ENCODE results near the gene APOO.
A peak's percentile ranks its signal among the peaks of the same experiment; 100 is the strongest.
"Not testable (repeated sequence)": the region's sequence is repeated elsewhere in the genome, so short reads cannot be mapped to it uniquely, and the experiment has no call there.

The APOO gene

GRCh38 chrX:23902419-23902818, 5.3 kb downstream of the APOO start:
- peak; percentile 67 for DNase-seq (ENCODE audit: low read depth)

- peak; percentile 80 for DNase-seq (ENCODE audit: low read depth)
Observed at GRCh38 chrX:23901805-23902204, 5.9 kb downstream of the APOO start.

GRCh38 chrX:23901060-23901459, 6.7 kb downstream of the APOO start:
- DNase-seq (ENCODE audit: low read depth) = peak; percentile 70

GRCh38 chrX:23900220-23900797, 7.4 kb downstream of the APOO start:
- DNase-seq (ENCODE audit: low read depth) = peak; percentile 34

GRCh38 chrX:23898412-23898959, 9.3 kb downstream of the APOO start:
- DNase-seq (ENCODE audit: low read depth) = peak; percentile 50

GRCh38 chrX:23896981-23897380, 10.8 kb downstream of the APOO start:
- no peak for DNase-seq (ENCODE audit: low read depth)

GRCh38 chrX:23896539-23896938, 11.2 kb downstream of the APOO start:
- not testable (repeated sequence) for DNase-seq (ENCODE audit: low read depth)

GRCh38 chrX:23894993-23895392, 12.7 kb downstream of the APOO start:
- not testable (repeated sequence) for DNase-seq (ENCODE audit: low read depth)

GRCh38 chrX:23890933-23891332, 16.8 kb downstream of the APOO start:
- DNase-seq (ENCODE audit: low read depth) = peak; percentile 29

GRCh38 chrX:23888887-23889501, 18.7 kb downstream of the APOO start:
- peak; percentile 53 for DNase-seq (ENCODE audit: low read depth)

- no peak for DNase-seq (ENCODE audit: low read depth)
Observed at GRCh38 chrX:23887918-23888317, 19.8 kb downstream of the APOO start.

GRCh38 chrX:23887451-23887850, 20.3 kb downstream of the APOO start:
- no peak for DNase-seq (ENCODE audit: low read depth)

GRCh38 chrX:23885803-23886202, 21.9 kb downstream of the APOO start:
- peak; percentile 22 for DNase-seq (ENCODE audit: low read depth)

- peak; percentile 82 for DNase-seq (ENCODE audit: low read depth)
Observed at GRCh38 chrX:23884427-23885024, 23.2 kb downstream of the APOO start.

- DNase-seq (ENCODE audit: low read depth) = peak; percentile 90
Observed at GRCh38 chrX:23883737-23884354, 23.9 kb downstream of the APOO start.

GRCh38 chrX:23879380-23880090, 28.2 kb downstream of the APOO start:
- no peak for DNase-seq (ENCODE audit: low read depth)

- DNase-seq (ENCODE audit: low read depth) = no peak
Observed at GRCh38 chrX:23871905-23872546, 35.7 kb downstream of the APOO start.

- DNase-seq (ENCODE audit: low read depth) = no peak
Observed at GRCh38 chrX:23870041-23870440, 37.7 kb downstream of the APOO start.

GRCh38 chrX:23864742-23865326, 42.9 kb downstream of the APOO start:
- DNase-seq (ENCODE audit: low read depth) = no peak

- not testable (repeated sequence) for DNase-seq (ENCODE audit: low read depth)
Observed at GRCh38 chrX:23861952-23862351, 45.8 kb downstream of the APOO start.

GRCh38 chrX:23861215-23861896, 46.4 kb downstream of the APOO start:
- DNase-seq (ENCODE audit: low read depth) = no peak

Measured in EH (cell line).